RPMI7951 (cell line): ENCODE results near the gene GOLGA6L2. TPM values are rescaled to one million over a fixed set of nuclear protein-coding genes. Genes with fewer than 3 reads are reported as not detected.
"Not testable (repeated sequence)": the region's sequence is repeated elsewhere in the genome, so short reads cannot be mapped to it uniquely, and the experiment has no call there.

Experiments used
- DNase-seq: peaks from one replicate; pipeline ENCODE4 v3.0.0-alpha.2; 2012; ENCODE audit warnings: low read depth
- total RNA-seq: library from RNA; depleted of rRNA; stranded (reverse); fragments of >200 nt; shearing (Covaris generic); gene quantifications from 2 replicates; pipeline ENCODE4 v1.2.3, GENCODE V29; 2014; rRNA removed

The GOLGA6L2 gene
- total RNA-seq: not detected in 2 replicates

- DNase-seq: peak; percentile 23
These were observed at the start of gene GOLGA6L2 for GRCh38 chr15:23447107-23447500. Gene GOLGA6L2, minus strand, starts transcription at chr15:23447243. Its CDS starts 62 bp downstream, at chr15:23447181.

GRCh38 chr15:23484870-23485269 lies 37.8 kb upstream of the GOLGA6L2 start:
- no peak for DNase-seq

GRCh38 chr15:23483821-23484299 lies 36.8 kb upstream of the GOLGA6L2 start:
- no peak for DNase-seq

GRCh38 chr15:23482764-23483489 lies 35.9 kb upstream of the GOLGA6L2 start:
- no peak for DNase-seq

GRCh38 chr15:23482228-23482627 lies 35.2 kb upstream of the GOLGA6L2 start:
- no peak for DNase-seq

GRCh38 chr15:23477920-23478319 lies 30.9 kb upstream of the GOLGA6L2 start:
- no peak for DNase-seq

- peak; percentile 59 for DNase-seq
These were observed 25.6 kb upstream of the GOLGA6L2 start for GRCh38 chr15:23472678-23473077.

GRCh38 chr15:23472033-23472432 lies 25.0 kb upstream of the GOLGA6L2 start:
- peak; percentile 22 for DNase-seq

- DNase-seq: peak; percentile 63
These were observed 20.1 kb upstream of the GOLGA6L2 start for GRCh38 chr15:23467110-23467600.

- peak; percentile 14 for DNase-seq
These were observed 10.8 kb upstream of the GOLGA6L2 start for GRCh38 chr15:23457890-23458289.

- DNase-seq: no peak
These were observed 582 bp downstream of the GOLGA6L2 start for GRCh38 chr15:23446215-23447106.

GRCh38 chr15:23444269-23444668 lies 2.8 kb downstream of the GOLGA6L2 start:
- DNase-seq: no peak

GRCh38 chr15:23441204-23441603 lies 5.8 kb downstream of the GOLGA6L2 start:
- DNase-seq: no peak

- no peak for DNase-seq
These were observed 6.4 kb downstream of the GOLGA6L2 start for GRCh38 chr15:23440596-23440995.

- DNase-seq: peak; percentile 23
These were observed 7.5 kb downstream of the GOLGA6L2 start for GRCh38 chr15:23439513-23439912.

GRCh38 chr15:23438816-23439466 lies 8.1 kb downstream of the GOLGA6L2 start:
- no peak for DNase-seq

- no peak for DNase-seq
These were observed 9.4 kb downstream of the GOLGA6L2 start for GRCh38 chr15:23437673-23438072.

- no peak for DNase-seq
These were observed 9.9 kb downstream of the GOLGA6L2 start for GRCh38 chr15:23437146-23437545.

- no peak for DNase-seq
These were observed 10.6 kb downstream of the GOLGA6L2 start for GRCh38 chr15:23436421-23436820.

- not testable (repeated sequence) for DNase-seq
These were observed 12.3 kb downstream of the GOLGA6L2 start for GRCh38 chr15:23434699-23435098.

GRCh38 chr15:23425327-23425726 lies 21.7 kb downstream of the GOLGA6L2 start:
- not testable (repeated sequence) for DNase-seq
